ENCODE results near the gene CAB39.
"Not testable (repeated sequence)": the region's sequence is repeated elsewhere in the genome, so short reads cannot be mapped to it uniquely, and the experiment has no call there.

GRCh38 chr2:230724957-230725356 lies 12.3 kb downstream of the CAB39 start:
- TF ChIP-seq CTCF (IDR thresholded peaks at IDR 0.05); EZH2 (IDR thresholded peaks at IDR 0.05; ENCODE audit: borderline replicate concordance, insufficient read depth, low read depth, low read length, poor library complexity, severe bottlenecking): not testable (repeated sequence)

Data from B cell (primary cell).